ENCODE results near the gene PRUNE2.

DNA sequence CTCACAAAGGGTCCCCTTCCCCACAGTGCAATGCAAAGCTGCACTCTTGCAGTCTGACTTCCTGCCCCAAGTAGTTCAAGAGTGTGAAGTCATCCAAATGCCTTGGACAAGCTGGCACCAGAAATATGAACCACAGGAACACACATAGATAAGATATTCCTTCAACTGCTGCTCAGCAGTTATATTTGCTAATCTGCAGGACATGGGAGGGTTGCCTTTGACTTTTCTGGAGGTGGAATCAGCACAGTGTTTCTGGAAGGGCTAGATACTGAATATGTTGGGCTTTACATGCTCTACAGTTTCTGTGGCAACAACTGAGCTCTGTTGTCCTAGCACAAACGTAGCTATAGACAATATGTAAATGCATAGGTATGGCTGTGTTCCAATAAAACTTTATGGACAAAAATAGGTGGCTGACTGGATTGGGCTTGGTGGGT, 238.4 kb downstream of the PRUNE2 start:
- TF ChIP-seq CTCF (IDR thresholded peaks at IDR 0.05) (no peak), POLR2A (IDR thresholded peaks at IDR 0.05) (no peak)

Data from Peyer's patch (tissue), 4 donors.